WTC11 (cell line): ENCODE results near the gene PEX26. TPM values are rescaled to one million over a fixed set of nuclear protein-coding genes. Genes with fewer than 3 reads are reported as not detected.

Experiments used
- ATAC-seq: fragments of 200-7000 bp; cut with Tn5 transposase; 2 replicates; pipeline ENCODE4 v1.10.0; 2021; ENCODE audit warnings: mild to moderate bottlenecking, moderate library complexity
- CTCF ChIA-PET: fragments of 300-600 bp; sonication (Branson Sonifier 250); formaldehyde crosslinking; loops from one replicate; lab custom pipeline; 2021; ENCODE audit warnings: antibody characterized with exemption; lab: Charles Lee
- POLR2A ChIA-PET: fragments of 350-600 bp; sonication (Branson Sonifier 250); formaldehyde crosslinking; loops from one replicate; lab custom pipeline; 2021; ENCODE audit warnings: antibody characterized with exemption; lab: Charles Lee
- DNase-seq: peaks from one replicate; pipeline ENCODE4 v3.0.0; 2021; ENCODE audit warnings: low spot score
- H3K27ac Mint-ChIP-seq: 2 replicates; pipeline ENCODE4 v1.8.0; 2021; ENCODE audit warnings: mixed read lengths
- H3K27me3 Mint-ChIP-seq: 2 replicates; pipeline ENCODE4 v1.8.0; 2021; ENCODE audit warnings: low read depth, mild to moderate bottlenecking, moderate library complexity, mixed read lengths
- H3K36me3 Mint-ChIP-seq: 2 replicates; pipeline ENCODE4 v1.8.0; 2021; ENCODE audit warnings: mixed read lengths
- H3K4me1 Mint-ChIP-seq: 2 replicates; pipeline ENCODE4 v1.8.0; 2022; ENCODE audit warnings: mixed read lengths
- H3K4me3 Mint-ChIP-seq: 2 replicates; pipeline ENCODE4 v1.8.0; 2021; ENCODE audit warnings: mild to moderate bottlenecking, moderate library complexity, mixed read lengths
- H3K9me3 Mint-ChIP-seq: 2 replicates; pipeline ENCODE4 v1.8.0; 2021; ENCODE audit warnings: mixed read lengths
- CBFB ChIP-seq: sonication (generic); formaldehyde crosslinking; IDR thresholded peaks from 2 replicates; pipeline ENCODE4 v1.8.1; 2022; ENCODE audit warnings: mild to moderate bottlenecking, low read depth, missing genetic modification reagents
- FOXJ3 ChIP-seq: sonication (generic); formaldehyde crosslinking; IDR thresholded peaks from 2 replicates; pipeline ENCODE4 v1.9.0; 2021; ENCODE audit warnings: missing genetic modification reagents, mild to moderate bottlenecking, borderline replicate concordance
- FOXP1 ChIP-seq: sonication (generic); formaldehyde crosslinking; IDR thresholded peaks from 2 replicates; pipeline ENCODE4 v1.8.0; 2022; ENCODE audit warnings: missing genetic modification reagents, mild to moderate bottlenecking, moderate library complexity, borderline replicate concordance
- JUN ChIP-seq: sonication (generic); formaldehyde crosslinking; IDR thresholded peaks from 2 replicates; pipeline ENCODE4 v1.8.0; 2023; ENCODE audit warnings: mild to moderate bottlenecking, missing genetic modification reagents
- KAT7 ChIP-seq: sonication (generic); formaldehyde crosslinking; IDR thresholded peaks from 2 replicates; pipeline ENCODE4 v1.8.1; 2023; ENCODE audit warnings: missing genetic modification reagents, mild to moderate bottlenecking, borderline replicate concordance
- MXD4 ChIP-seq: fragments of 250-450 bp; sonication (Bioruptor Pico); IDR thresholded peaks from 2 replicates; pipeline ENCODE4 v1.8.0; 2021; ENCODE audit warnings: mild to moderate bottlenecking, moderate library complexity, borderline replicate concordance
- NFATC4 ChIP-seq: fragments of 250-450 bp; sonication (Bioruptor Pico); IDR thresholded peaks from 2 replicates; pipeline ENCODE4 v1.9.0; 2021; ENCODE audit warnings: mild to moderate bottlenecking
- SMAD3 ChIP-seq: sonication (generic); formaldehyde crosslinking; IDR thresholded peaks from 2 replicates; pipeline ENCODE4 v1.8.0; 2022; ENCODE audit warnings: missing genetic modification reagents, mild to moderate bottlenecking, borderline replicate concordance
- SOX15 ChIP-seq: fragments of 250-450 bp; sonication (Bioruptor Pico); IDR thresholded peaks from 2 replicates; pipeline ENCODE4 v1.9.0; 2021; ENCODE audit warnings: mild to moderate bottlenecking
- ZNF263 ChIP-seq: sonication (generic); formaldehyde crosslinking; IDR thresholded peaks from 2 replicates; pipeline ENCODE4 v1.8.1; 2022; ENCODE audit warnings: low read depth, mild to moderate bottlenecking, moderate library complexity, missing genetic modification reagents
- total RNA-seq: library from RNA; stranded (reverse); gene quantifications from 3 replicates; pipeline ENCODE4 v1.2.3, GENCODE V29; 2021
- TF ChIP-seq, protein P1 (sequence below): fragments of 200-600 bp; IDR thresholded peaks from 2 replicates; pipeline ENCODE4 v1.8.0; 2022; ENCODE audit warnings: antibody characterized with exemption
- TF ChIP-seq, protein P2 (sequence below): sonication (generic); formaldehyde crosslinking; IDR thresholded peaks from 2 replicates; pipeline ENCODE4 v1.8.1; 2022; ENCODE audit warnings: mild to moderate bottlenecking, moderate library complexity, missing genetic modification reagents
- TF ChIP-seq, protein P3 (sequence below): sonication (generic); formaldehyde crosslinking; IDR thresholded peaks from 2 replicates; pipeline ENCODE4 v1.8.1; 2023; ENCODE audit warnings: mild to moderate bottlenecking, missing genetic modification reagents, moderate library complexity
- TF ChIP-seq, protein P4 (sequence below): sonication (generic); formaldehyde crosslinking; IDR thresholded peaks from 2 replicates; pipeline ENCODE4 v1.8.0; 2022; ENCODE audit warnings: mild to moderate bottlenecking, missing genetic modification reagents
- TF ChIP-seq, protein P5 (sequence below): sonication (generic); formaldehyde crosslinking; IDR thresholded peaks from 2 replicates; pipeline ENCODE4 v1.8.0; 2023; ENCODE audit warnings: missing genetic modification reagents, mild to moderate bottlenecking, borderline replicate concordance
- TF ChIP-seq, protein P6 (sequence below): sonication (generic); formaldehyde crosslinking; IDR thresholded peaks from 2 replicates; pipeline ENCODE4 v1.8.1; 2023; ENCODE audit warnings: mild to moderate bottlenecking, missing genetic modification reagents
- TF ChIP-seq, protein P7 (sequence below): sonication (generic); formaldehyde crosslinking; IDR thresholded peaks from 2 replicates; pipeline ENCODE4 v1.8.1; 2022; ENCODE audit warnings: low read depth, mild to moderate bottlenecking, moderate library complexity, missing genetic modification reagents, borderline replicate concordance
- TF ChIP-seq, protein P8 (sequence below): sonication (generic); formaldehyde crosslinking; IDR thresholded peaks from 2 replicates; pipeline ENCODE4 v1.8.0; 2022; ENCODE audit warnings: mild to moderate bottlenecking, missing genetic modification reagents
- TF ChIP-seq, protein P9 (sequence below): fragments of 250-450 bp; sonication (Bioruptor Pico); IDR thresholded peaks from 2 replicates; pipeline ENCODE4 v1.9.0; 2021; ENCODE audit warnings: moderate library complexity, mild to moderate bottlenecking, inconsistent platforms, borderline replicate concordance
- TF ChIP-seq, protein P10 (sequence below): sonication (generic); formaldehyde crosslinking; IDR thresholded peaks from 2 replicates; pipeline ENCODE4 v1.8.0; 2023; ENCODE audit warnings: missing genetic modification reagents

PEX26 gene
- total RNA-seq, 1 experiment from 2014 or later: 52.3 TPM

DNA sequence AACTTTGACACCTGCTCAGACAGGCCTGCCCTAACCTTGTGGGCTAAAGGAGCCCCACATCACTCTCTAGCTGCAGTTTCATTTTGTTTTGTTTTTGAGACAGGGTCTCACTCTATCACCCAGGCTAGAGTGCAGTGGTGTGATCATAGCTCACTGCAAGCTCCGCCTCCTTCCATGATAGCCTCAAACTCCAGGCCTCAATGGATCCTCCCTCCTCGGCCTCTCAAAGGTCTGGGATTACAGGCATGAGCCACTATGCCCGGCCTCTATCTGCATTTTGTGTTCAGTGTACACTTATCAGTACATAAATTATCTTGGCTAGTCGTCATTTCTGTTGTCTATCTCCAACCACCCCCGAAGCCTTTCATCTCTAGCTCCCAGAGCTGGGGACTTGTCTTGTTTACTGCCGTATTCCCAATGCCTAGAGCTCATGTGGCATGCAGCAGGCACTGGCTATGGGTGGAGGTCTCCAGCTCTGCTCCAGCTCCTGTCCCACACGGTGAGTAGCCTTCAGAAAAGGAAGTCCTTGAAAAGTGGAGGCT, 22.1 kb upstream of the PEX26 start (continued):
- TF ChIP-seq, protein P1, sequence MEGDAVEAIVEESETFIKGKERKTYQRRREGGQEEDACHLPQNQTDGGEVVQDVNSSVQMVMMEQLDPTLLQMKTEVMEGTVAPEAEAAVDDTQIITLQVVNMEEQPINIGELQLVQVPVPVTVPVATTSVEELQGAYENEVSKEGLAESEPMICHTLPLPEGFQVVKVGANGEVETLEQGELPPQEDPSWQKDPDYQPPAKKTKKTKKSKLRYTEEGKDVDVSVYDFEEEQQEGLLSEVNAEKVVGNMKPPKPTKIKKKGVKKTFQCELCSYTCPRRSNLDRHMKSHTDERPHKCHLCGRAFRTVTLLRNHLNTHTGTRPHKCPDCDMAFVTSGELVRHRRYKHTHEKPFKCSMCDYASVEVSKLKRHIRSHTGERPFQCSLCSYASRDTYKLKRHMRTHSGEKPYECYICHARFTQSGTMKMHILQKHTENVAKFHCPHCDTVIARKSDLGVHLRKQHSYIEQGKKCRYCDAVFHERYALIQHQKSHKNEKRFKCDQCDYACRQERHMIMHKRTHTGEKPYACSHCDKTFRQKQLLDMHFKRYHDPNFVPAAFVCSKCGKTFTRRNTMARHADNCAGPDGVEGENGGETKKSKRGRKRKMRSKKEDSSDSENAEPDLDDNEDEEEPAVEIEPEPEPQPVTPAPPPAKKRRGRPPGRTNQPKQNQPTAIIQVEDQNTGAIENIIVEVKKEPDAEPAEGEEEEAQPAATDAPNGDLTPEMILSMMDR: no peak
- TF ChIP-seq JUN (CRISPR knock-in tag) (no peak), CBFB (CRISPR knock-in tag) (no peak)
- TF ChIP-seq, protein P2, sequence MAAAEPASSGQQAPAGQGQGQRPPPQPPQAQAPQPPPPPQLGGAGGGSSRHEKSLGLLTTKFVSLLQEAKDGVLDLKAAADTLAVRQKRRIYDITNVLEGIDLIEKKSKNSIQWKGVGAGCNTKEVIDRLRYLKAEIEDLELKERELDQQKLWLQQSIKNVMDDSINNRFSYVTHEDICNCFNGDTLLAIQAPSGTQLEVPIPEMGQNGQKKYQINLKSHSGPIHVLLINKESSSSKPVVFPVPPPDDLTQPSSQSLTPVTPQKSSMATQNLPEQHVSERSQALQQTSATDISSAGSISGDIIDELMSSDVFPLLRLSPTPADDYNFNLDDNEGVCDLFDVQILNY (CRISPR knock-in tag): no peak

DNA sequence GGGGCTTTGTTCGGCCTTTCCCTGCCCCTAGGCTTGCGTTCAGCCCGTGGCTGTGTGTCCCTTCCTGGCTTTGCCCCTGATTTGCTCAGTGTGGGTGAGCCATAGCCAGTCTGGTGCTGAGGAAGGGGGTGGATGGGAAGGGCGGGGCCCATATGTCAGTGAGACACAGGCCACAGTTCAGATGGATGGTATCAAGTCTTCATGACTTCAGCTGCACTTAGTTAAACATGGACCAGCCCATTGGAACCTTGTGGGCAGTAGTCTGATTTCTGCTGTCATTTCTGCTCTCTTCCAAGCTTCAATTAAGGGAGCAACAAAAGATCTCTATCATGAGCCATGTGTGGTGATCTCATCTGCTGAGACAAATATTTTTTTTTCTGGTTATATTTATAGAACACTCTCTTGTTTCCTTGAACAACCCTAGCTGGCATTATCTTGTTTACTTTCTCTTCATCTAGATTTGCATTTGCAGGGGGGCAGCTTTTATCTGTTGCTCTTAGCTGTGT, 21.6 kb upstream of the PEX26 start:
- peaks cover 17% of the 10 kb centered on the region for H3K9me3 Mint-ChIP-seq
- POLR2A ChIA-PET: no interaction called here
- H3K27me3 Mint-ChIP-seq: no peaks in the 10 kb centered on the region; the same call in 1 of the 2 replicates
- no peak for DNase-seq
- H3K4me3 Mint-ChIP-seq: no peak overlapping the region
- CTCF ChIA-PET: interaction anchor here (1.2 to 2.0 kb wide), 2 partner anchors 19 to 20 kb away, joined by 4 read pairs; no protein-coding TSS in a partner anchor
- TF ChIP-seq, protein P3, sequence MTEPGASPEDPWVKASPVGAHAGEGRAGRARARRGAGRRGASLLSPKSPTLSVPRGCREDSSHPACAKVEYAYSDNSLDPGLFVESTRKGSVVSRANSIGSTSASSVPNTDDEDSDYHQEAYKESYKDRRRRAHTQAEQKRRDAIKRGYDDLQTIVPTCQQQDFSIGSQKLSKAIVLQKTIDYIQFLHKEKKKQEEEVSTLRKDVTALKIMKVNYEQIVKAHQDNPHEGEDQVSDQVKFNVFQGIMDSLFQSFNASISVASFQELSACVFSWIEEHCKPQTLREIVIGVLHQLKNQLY (CRISPR knock-in tag): no peak
- TF ChIP-seq, protein P4, sequence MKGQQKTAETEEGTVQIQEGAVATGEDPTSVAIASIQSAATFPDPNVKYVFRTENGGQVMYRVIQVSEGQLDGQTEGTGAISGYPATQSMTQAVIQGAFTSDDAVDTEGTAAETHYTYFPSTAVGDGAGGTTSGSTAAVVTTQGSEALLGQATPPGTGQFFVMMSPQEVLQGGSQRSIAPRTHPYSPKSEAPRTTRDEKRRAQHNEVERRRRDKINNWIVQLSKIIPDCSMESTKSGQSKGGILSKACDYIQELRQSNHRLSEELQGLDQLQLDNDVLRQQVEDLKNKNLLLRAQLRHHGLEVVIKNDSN (CRISPR knock-in tag): no peak
- TF ChIP-seq ZNF263 (CRISPR knock-in tag) (no peak), SOX15 (no peak), NFATC4 (CRISPR knock-in tag) (no peak), FOXJ3 (CRISPR knock-in tag) (no peak), FOXP1 (no peak), SMAD3 (CRISPR knock-in tag) (no peak), MXD4 (CRISPR knock-in tag) (no peak), JUN (CRISPR knock-in tag) (no peak), KAT7 (CRISPR knock-in tag) (no peak)
- TF ChIP-seq, protein P5, sequence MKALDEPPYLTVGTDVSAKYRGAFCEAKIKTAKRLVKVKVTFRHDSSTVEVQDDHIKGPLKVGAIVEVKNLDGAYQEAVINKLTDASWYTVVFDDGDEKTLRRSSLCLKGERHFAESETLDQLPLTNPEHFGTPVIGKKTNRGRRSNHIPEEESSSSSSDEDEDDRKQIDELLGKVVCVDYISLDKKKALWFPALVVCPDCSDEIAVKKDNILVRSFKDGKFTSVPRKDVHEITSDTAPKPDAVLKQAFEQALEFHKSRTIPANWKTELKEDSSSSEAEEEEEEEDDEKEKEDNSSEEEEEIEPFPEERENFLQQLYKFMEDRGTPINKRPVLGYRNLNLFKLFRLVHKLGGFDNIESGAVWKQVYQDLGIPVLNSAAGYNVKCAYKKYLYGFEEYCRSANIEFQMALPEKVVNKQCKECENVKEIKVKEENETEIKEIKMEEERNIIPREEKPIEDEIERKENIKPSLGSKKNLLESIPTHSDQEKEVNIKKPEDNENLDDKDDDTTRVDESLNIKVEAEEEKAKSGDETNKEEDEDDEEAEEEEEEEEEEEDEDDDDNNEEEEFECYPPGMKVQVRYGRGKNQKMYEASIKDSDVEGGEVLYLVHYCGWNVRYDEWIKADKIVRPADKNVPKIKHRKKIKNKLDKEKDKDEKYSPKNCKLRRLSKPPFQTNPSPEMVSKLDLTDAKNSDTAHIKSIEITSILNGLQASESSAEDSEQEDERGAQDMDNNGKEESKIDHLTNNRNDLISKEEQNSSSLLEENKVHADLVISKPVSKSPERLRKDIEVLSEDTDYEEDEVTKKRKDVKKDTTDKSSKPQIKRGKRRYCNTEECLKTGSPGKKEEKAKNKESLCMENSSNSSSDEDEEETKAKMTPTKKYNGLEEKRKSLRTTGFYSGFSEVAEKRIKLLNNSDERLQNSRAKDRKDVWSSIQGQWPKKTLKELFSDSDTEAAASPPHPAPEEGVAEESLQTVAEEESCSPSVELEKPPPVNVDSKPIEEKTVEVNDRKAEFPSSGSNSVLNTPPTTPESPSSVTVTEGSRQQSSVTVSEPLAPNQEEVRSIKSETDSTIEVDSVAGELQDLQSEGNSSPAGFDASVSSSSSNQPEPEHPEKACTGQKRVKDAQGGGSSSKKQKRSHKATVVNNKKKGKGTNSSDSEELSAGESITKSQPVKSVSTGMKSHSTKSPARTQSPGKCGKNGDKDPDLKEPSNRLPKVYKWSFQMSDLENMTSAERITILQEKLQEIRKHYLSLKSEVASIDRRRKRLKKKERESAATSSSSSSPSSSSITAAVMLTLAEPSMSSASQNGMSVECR (CRISPR knock-in tag): no peak
- TF ChIP-seq, protein P6, sequence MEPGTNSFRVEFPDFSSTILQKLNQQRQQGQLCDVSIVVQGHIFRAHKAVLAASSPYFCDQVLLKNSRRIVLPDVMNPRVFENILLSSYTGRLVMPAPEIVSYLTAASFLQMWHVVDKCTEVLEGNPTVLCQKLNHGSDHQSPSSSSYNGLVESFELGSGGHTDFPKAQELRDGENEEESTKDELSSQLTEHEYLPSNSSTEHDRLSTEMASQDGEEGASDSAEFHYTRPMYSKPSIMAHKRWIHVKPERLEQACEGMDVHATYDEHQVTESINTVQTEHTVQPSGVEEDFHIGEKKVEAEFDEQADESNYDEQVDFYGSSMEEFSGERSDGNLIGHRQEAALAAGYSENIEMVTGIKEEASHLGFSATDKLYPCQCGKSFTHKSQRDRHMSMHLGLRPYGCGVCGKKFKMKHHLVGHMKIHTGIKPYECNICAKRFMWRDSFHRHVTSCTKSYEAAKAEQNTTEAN (CRISPR knock-in tag): no peak
- TF ChIP-seq, protein P7, sequence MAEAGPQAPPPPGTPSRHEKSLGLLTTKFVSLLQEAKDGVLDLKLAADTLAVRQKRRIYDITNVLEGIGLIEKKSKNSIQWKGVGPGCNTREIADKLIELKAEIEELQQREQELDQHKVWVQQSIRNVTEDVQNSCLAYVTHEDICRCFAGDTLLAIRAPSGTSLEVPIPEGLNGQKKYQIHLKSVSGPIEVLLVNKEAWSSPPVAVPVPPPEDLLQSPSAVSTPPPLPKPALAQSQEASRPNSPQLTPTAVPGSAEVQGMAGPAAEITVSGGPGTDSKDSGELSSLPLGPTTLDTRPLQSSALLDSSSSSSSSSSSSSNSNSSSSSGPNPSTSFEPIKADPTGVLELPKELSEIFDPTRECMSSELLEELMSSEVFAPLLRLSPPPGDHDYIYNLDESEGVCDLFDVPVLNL: no peak
- TF ChIP-seq, protein P8, sequence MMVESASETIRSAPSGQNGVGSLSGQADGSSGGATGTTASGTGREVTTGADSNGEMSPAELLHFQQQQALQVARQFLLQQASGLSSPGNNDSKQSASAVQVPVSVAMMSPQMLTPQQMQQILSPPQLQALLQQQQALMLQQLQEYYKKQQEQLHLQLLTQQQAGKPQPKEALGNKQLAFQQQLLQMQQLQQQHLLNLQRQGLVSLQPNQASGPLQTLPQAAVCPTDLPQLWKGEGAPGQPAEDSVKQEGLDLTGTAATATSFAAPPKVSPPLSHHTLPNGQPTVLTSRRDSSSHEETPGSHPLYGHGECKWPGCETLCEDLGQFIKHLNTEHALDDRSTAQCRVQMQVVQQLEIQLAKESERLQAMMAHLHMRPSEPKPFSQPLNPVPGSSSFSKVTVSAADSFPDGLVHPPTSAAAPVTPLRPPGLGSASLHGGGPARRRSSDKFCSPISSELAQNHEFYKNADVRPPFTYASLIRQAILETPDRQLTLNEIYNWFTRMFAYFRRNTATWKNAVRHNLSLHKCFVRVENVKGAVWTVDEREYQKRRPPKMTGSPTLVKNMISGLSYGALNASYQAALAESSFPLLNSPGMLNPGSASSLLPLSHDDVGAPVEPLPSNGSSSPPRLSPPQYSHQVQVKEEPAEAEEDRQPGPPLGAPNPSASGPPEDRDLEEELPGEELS: no peak
- TF ChIP-seq, protein P9, sequence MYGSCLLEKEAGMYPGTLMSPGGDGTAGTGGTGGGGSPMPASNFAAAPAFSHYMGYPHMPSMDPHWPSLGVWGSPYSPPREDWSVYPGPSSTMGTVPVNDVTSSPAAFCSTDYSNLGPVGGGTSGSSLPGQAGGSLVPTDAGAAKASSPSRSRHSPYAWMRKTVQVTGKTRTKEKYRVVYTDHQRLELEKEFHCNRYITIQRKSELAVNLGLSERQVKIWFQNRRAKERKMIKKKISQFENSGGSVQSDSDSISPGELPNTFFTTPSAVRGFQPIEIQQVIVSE (CRISPR knock-in tag): no peak
- TF ChIP-seq, protein P10, sequence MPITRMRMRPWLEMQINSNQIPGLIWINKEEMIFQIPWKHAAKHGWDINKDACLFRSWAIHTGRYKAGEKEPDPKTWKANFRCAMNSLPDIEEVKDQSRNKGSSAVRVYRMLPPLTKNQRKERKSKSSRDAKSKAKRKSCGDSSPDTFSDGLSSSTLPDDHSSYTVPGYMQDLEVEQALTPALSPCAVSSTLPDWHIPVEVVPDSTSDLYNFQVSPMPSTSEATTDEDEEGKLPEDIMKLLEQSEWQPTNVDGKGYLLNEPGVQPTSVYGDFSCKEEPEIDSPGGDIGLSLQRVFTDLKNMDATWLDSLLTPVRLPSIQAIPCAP (CRISPR knock-in tag): no peak
- TF ChIP-seq, all 79 proteins: peak for 0
- Mint-ChIP-seq H3K4me1 (no peaks in the 10 kb centered on the region), H3K36me3 (peaks cover 6% of the 10 kb centered on the region), H3K27ac (no peak overlapping the region)
- no peak for ATAC-seq
